HepG2 (cell line): Measurements from ENCODE around the gene CDCA4. TPM values are rescaled to one million over a fixed set of nuclear protein-coding genes. Genes with fewer than 3 reads are reported as not detected.

Source experiments
- ATAC-seq: fragments of 200-7000 bp; cut with Tn5 transposase; 3 replicates; pipeline ENCODE4 v1.9.1; 2020; ENCODE audit warnings: mild to moderate bottlenecking, moderate library complexity
- BruUV-seq: library from RNA; stranded (reverse); fragments of 400-500 nt; replicated peaks from 2 replicates; lab custom pipeline; 2021; lab: Mats Ljungman, UMichigan
- CTCF ChIA-PET: fragments of 300-600 bp; formaldehyde crosslinking; extraction: SDS; loops from one replicate; lab custom pipeline; 2021; ENCODE audit warnings: low total read pairs, inconsistent platforms, low intra/inter-chr PET ratio; lab: Yijun Ruan, JAX
- POLR2A ChIA-PET: fragments of 350-600 bp; sonication (Branson Sonifier 250); formaldehyde crosslinking; loops from one replicate; lab custom pipeline; 2020; ENCODE audit warnings: antibody characterized with exemption, inconsistent platforms; lab: Yijun Ruan, JAX
- DNase-seq: peaks from one replicate; pipeline ENCODE4 v3.0.0-alpha.2; 2015; ENCODE audit warnings: low spot score
- FAIRE-seq: peaks from 3 replicates; lab custom pipeline; 2011; peaks lifted over from hg19 to GRCh38; lab: Jason Lieb, UNC
- H2AFZ ChIP-seq: one replicate; pipeline ENCODE4 v1.6.1; 2011; ENCODE audit warnings: low read length, inconsistent platforms
- H3K27ac ChIP-seq: fragments of 300-600 bp; 3 replicates; pipeline ENCODE4 v1.8.0; 2011; ENCODE audit warnings: mixed run types, mild to moderate bottlenecking, mixed read lengths, low read length, inconsistent platforms; ENCODE audit not compliant: insufficient read depth; ENCODE audit errors: extremely low read length
- H3K27me3 ChIP-seq, 2 experiments: fragments of 200-600 bp in 1 of 2; 2 replicates in 1 of 2; 3 replicates in 1 of 2; pipeline versions ENCODE4 v1.6.0 to v1.8.0; 2011; ENCODE audit warnings: low read length in 2 of 2, mild to moderate bottlenecking in 2 of 2, moderate library complexity in 2 of 2, inconsistent platforms in 1 of 2; ENCODE audit not compliant: insufficient read depth in 2 of 2, control insufficient read depth in 1 of 2
- H3K36me3 ChIP-seq, 2 experiments: fragments of 200-600 bp in 1 of 2; replicated peaks in 1 of 2; 2 replicates in 1 of 2; 3 replicates in 1 of 2; pipeline versions ENCODE4 v1.5.1 to v1.8.0; 2011; ENCODE audit warnings: low read length in 2 of 2, inconsistent platforms in 1 of 2; ENCODE audit not compliant: insufficient read depth in 2 of 2, control insufficient read depth in 1 of 2
- H3K4me1 ChIP-seq: 2 replicates; pipeline ENCODE4 v1.5.1; 2012; ENCODE audit warnings: low read length, inconsistent platforms; ENCODE audit not compliant: insufficient read depth
- H3K4me2 ChIP-seq: 2 replicates; pipeline ENCODE4 v1.6.0; 2011; ENCODE audit warnings: low read depth, low read length, inconsistent platforms
- H3K4me3 ChIP-seq, 3 experiments: fragments of 200-600 bp in 1 of 3; sonication (generic), shearing (Covaris generic) in 1 of 3; replicated peaks in 1 of 3; 2 replicates each; pipeline ENCODE4 v1.5.1; 2011 to 2016; ENCODE audit warnings: low read length in 3 of 3, inconsistent platforms in 2 of 3, low read depth in 2 of 3, mild to moderate bottlenecking in 2 of 3, control low read depth in 1 of 3, mixed read lengths in 1 of 3; ENCODE audit not compliant: insufficient read depth in 1 of 3
- H3K79me2 ChIP-seq: one replicate; pipeline ENCODE4 v1.6.1; 2011; ENCODE audit warnings: low read length, inconsistent platforms; ENCODE audit not compliant: insufficient read depth
- H3K9ac ChIP-seq: 2 replicates; pipeline ENCODE4 v1.6.0; 2011; ENCODE audit warnings: mild to moderate bottlenecking, low read depth, low read length, inconsistent platforms; ENCODE audit not compliant: insufficient read depth
- H3K9me3 ChIP-seq: 2 replicates; pipeline ENCODE4 v1.5.1; 2012; ENCODE audit warnings: mild to moderate bottlenecking, low read length
- H4K20me1 ChIP-seq: 2 replicates; pipeline ENCODE4 v1.6.0; 2011; ENCODE audit warnings: inconsistent platforms, mild to moderate bottlenecking, low read length, moderate library complexity; ENCODE audit not compliant: insufficient read depth
- AGO1 ChIP-seq: fragments of 200-400 bp; formaldehyde crosslinking; IDR thresholded peaks from 2 replicates; pipeline ENCODE4 v1.6.1; 2017; ENCODE audit warnings: mild to moderate bottlenecking, low read depth, low read length, moderate library complexity; ENCODE audit not compliant: poor library complexity, severe bottlenecking
- CERS6 ChIP-seq: sonication (generic); formaldehyde crosslinking; IDR thresholded peaks from 2 replicates; pipeline ENCODE4 v1.5.0; 2020; ENCODE audit warnings: missing genetic modification reagents
- CSRNP2 ChIP-seq: sonication (generic); formaldehyde crosslinking; conservative IDR thresholded peaks from 2 replicates; pipeline ENCODE4 v1.8.0; 2022; ENCODE audit warnings: low read depth, missing genetic modification reagents
- HOXA7 ChIP-seq: sonication (generic); formaldehyde crosslinking; IDR thresholded peaks from 2 replicates; pipeline ENCODE4 v1.8.1; 2022; ENCODE audit warnings: mild to moderate bottlenecking, missing genetic modification reagents, moderate library complexity
- KDM3A ChIP-seq: IDR thresholded peaks from 2 replicates; pipeline ENCODE4 v1.6.1; 2018; ENCODE audit warnings: low read depth, missing compliant biosample characterization
- LCORL ChIP-seq, 2 experiments: fragments of 450-650 bp in 1 of 2; sonication (generic) in 1 of 2; formaldehyde crosslinking in 1 of 2; IDR thresholded peaks; 2 replicates each; pipeline versions ENCODE4 v1.5.0 to v1.6.1; 2017 to 2020; ENCODE audit warnings: antibody characterized with exemption in 1 of 2, missing genetic modification reagents in 1 of 2
- PHF21A ChIP-seq: sonication (generic); formaldehyde crosslinking; IDR thresholded peaks from 2 replicates; pipeline ENCODE4 v1.5.0; 2020; ENCODE audit warnings: mild to moderate bottlenecking, missing genetic modification reagents
- SOX5 ChIP-seq: IDR thresholded peaks from 2 replicates; pipeline ENCODE4 v1.6.1; 2016; ENCODE audit warnings: borderline replicate concordance
- SYNCRIP ChIP-seq: fragments of 200-400 bp; formaldehyde crosslinking; IDR thresholded peaks from 2 replicates; pipeline ENCODE4 v1.6.1; 2018; ENCODE audit warnings: mild to moderate bottlenecking, low read depth, low read length; ENCODE audit not compliant: insufficient read depth
- ZNF3 ChIP-seq: IDR thresholded peaks from 2 replicates; pipeline ENCODE4 v1.7.0; 2017; ENCODE audit warnings: inconsistent platforms
- ZNF326 ChIP-seq: sonication (generic); formaldehyde crosslinking; IDR thresholded peaks from 2 replicates; pipeline ENCODE4 v1.4.0; 2020; ENCODE audit warnings: missing genetic modification reagents, borderline replicate concordance
- ZNF460 ChIP-seq: sonication (generic); formaldehyde crosslinking; IDR thresholded peaks from 2 replicates; pipeline ENCODE4 v1.5.1; 2020; ENCODE audit warnings: missing genetic modification reagents, mild to moderate bottlenecking, borderline replicate concordance
- WGBS: methylation state at CpG from one replicate; pipeline ENCODE4 v1.1.6; 2017; ENCODE audit warnings: low lambda C conversion rate; 5-methylcytosine and 5-hydroxymethylcytosine counted together
- in situ Hi-C: cut with HindIII; loops from 2 replicates; pipeline ENCODE4 v1.10.0; 2017; ENCODE audit warnings: low pct_unique_long_range_greater_than_20kb; ENCODE audit not compliant: extremely low pct_ligation_motif_present
- intact Hi-C: fragments of 100-400 bp; cut with micrococcal nuclease; formaldehyde crosslinking; loops from one replicate; pipeline ENCODE4 v1.10.0; 2022; ENCODE audit not compliant: unreplicated experiment
- polyA plus RNA-seq, 8 experiments: library from polyadenylated mRNA; depleted of rRNA in 3 of 8; stranded (reverse) in 7 of 8; unstranded in 1 of 8; fragments of >200 nt; fragmentation: Illumina TruSeq in 4 of 8; extraction: Trizol in 4 of 8; gene quantifications; 2 replicates each; pipeline versions ENCODE4 v1.2.1 to v1.2.3, GENCODE V29; 2011 to 2016; ENCODE audit warnings: low read depth in 4 of 8, missing spikeins in 1 of 8, mixed read lengths in 1 of 8; ENCODE audit not compliant: insufficient read depth in 1 of 8
- total RNA-seq, 5 experiments: library from RNA; depleted of rRNA; stranded (reverse); fragments of >200 nt; fragmentation: Illumina TruSeq; extraction: Trizol; gene quantifications; 2 replicates each; pipeline ENCODE4 v1.2.3, GENCODE V29; 2016; ENCODE audit warnings: low read depth in 1 of 5
- TF ChIP-seq, protein P1 (sequence below): sonication (generic); formaldehyde crosslinking; IDR thresholded peaks from 2 replicates; pipeline ENCODE4 v1.8.0; 2022; ENCODE audit warnings: missing genetic modification reagents, mild to moderate bottlenecking, moderate library complexity, borderline replicate concordance

Gene CDCA4
- total and polyA plus RNA-seq, 2 of the 13 experiments (the other 11 are each of a cell fraction or from before 2014, with no cell fraction given): 19.7 to 43.1 TPM

GRCh38 chr14:104989236-104989950 lies 31.5 kb downstream of the CDCA4 start:
- in situ Hi-C loops: no loop called here
- Histone ChIP-seq H3K36me3 (no peaks in the 10 kb centered on the region), H3K27me3 (peaks cover 0 to 5% of the 10 kb centered on the region in 2 experiments; a peak in 2 of 5 replicates), H4K20me1 (no peaks in the 10 kb centered on the region), H3K27ac (no peak overlapping the region), H3K79me2 (no peaks in the 10 kb centered on the region), H3K4me3 (no peak overlapping the region), H3K4me1 (peaks cover 20% of the 10 kb centered on the region), H3K4me2 (no peak overlapping the region), H3K9ac (no peak overlapping the region), H3K9me3 (no peaks in the 10 kb centered on the region), H2AFZ (no peak overlapping the region)
- BruUV-seq: no TSS peak
- TF ChIP-seq CSRNP2 (CRISPR knock-in tag): no peak
- TF ChIP-seq SOX5 (CRISPR knock-in tag): no peak
- TF ChIP-seq ZNF326 (CRISPR knock-in tag): no peak
- no peak for TF ChIP-seq SYNCRIP
- TF ChIP-seq CERS6 (CRISPR knock-in tag): no peak
- no peak for TF ChIP-seq LCORL (IDR thresholded peaks at IDR 0.05)
- no peak for TF ChIP-seq LCORL (CRISPR knock-in tag; IDR thresholded peaks at IDR 0.05)
- TF ChIP-seq, protein P1, sequence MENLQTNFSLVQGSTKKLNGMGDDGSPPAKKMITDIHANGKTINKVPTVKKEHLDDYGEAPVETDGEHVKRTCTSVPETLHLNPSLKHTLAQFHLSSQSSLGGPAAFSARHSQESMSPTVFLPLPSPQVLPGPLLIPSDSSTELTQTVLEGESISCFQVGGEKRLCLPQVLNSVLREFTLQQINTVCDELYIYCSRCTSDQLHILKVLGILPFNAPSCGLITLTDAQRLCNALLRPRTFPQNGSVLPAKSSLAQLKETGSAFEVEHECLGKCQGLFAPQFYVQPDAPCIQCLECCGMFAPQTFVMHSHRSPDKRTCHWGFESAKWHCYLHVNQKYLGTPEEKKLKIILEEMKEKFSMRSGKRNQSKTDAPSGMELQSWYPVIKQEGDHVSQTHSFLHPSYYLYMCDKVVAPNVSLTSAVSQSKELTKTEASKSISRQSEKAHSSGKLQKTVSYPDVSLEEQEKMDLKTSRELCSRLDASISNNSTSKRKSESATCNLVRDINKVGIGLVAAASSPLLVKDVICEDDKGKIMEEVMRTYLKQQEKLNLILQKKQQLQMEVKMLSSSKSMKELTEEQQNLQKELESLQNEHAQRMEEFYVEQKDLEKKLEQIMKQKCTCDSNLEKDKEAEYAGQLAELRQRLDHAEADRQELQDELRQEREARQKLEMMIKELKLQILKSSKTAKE: no peak
- no peak for TF ChIP-seq KDM3A (CRISPR knock-in tag)
- TF ChIP-seq ZNF460 (CRISPR knock-in tag): no peak
- TF ChIP-seq AGO1: no peak
- TF ChIP-seq HOXA7 (CRISPR knock-in tag): no peak
- no peak for TF ChIP-seq PHF21A
- TF ChIP-seq ZNF3 (CRISPR knock-in tag): no peak
- CTCF ChIA-PET: no interaction called here
- POLR2A ChIA-PET: no interaction called here
- DNase-seq (no peak), ATAC-seq (no peak), FAIRE-seq (no peak)
- WGBS: 84% methylated on average over 9 of the region's 16 CpGs
- intact Hi-C loops: no loop called here
